ENCODE data around the gene TRPM2. TPM values are rescaled to one million over a fixed set of nuclear protein-coding genes. Genes with fewer than 3 reads are reported as not detected.

TRPM2 gene
- total and polyA plus RNA-seq, 2 of the 4 experiments (the other 2 are of a cell fraction), result not detected

Small RNAs within 50 kb of the gene (microRNA-seq; reads per million reads assigned to microRNA genes)
- gene RF00285 (ENCODE audit: insufficient read depth, insufficient read length), result not detected

Small RNAs within 50 kb of the gene (small RNA-seq; reads per million reads assigned to genes)
- gene RF00285, result 0 reads per million in 5 experiments

Other genes starting within 250 kb of the TRPM2 start
- 7.0 and 7.8 TPM in 2 replicates for gene PWP2, start 246.2 kb upstream of the TRPM2 start, total RNA-seq (2012; rRNA removed)
- gene PWP2, start 246.2 kb upstream of the TRPM2 start, polyA plus RNA-seq (2012; rRNA removed), result 2.3 and 2.4 TPM in 2 replicates
- 18.1 and 21.9 TPM in 2 replicates for gene GATD3, start 219.9 kb upstream of the TRPM2 start, total RNA-seq (2012; rRNA removed)
- 14.3 and 17.1 TPM in 2 replicates for gene GATD3, start 219.9 kb upstream of the TRPM2 start, polyA plus RNA-seq (2012; rRNA removed)
- under 0.01 TPM in 2 replicates for gene ICOSLG, start 112.7 kb upstream of the TRPM2 start, total RNA-seq (2012; rRNA removed)
- 0.09 and 0.17 TPM in 2 replicates for gene ICOSLG, start 112.7 kb upstream of the TRPM2 start, polyA plus RNA-seq (2012; rRNA removed)
- not detected in 2 replicates for gene DNMT3L, start 91.7 kb upstream of the TRPM2 start, total RNA-seq (2012; rRNA removed)
- not detected in 2 replicates for gene DNMT3L, start 91.7 kb upstream of the TRPM2 start, polyA plus RNA-seq (2012; rRNA removed)
- not detected in 2 replicates for gene AIRE, start 67.7 kb upstream of the TRPM2 start, total RNA-seq (2012; rRNA removed)
- 0.03 and 0.05 TPM in 2 replicates for gene AIRE, start 67.7 kb upstream of the TRPM2 start, polyA plus RNA-seq (2012; rRNA removed)
- 100 and 103 TPM in 2 replicates for gene PFKL, start 53.6 kb upstream of the TRPM2 start, total RNA-seq (2012; rRNA removed)
- gene PFKL, start 53.6 kb upstream of the TRPM2 start, polyA plus RNA-seq (2012; rRNA removed), result 126 and 131 TPM in 2 replicates
- 3.3 and 3.8 TPM in 2 replicates for gene CFAP410, start 14.2 kb upstream of the TRPM2 start, total RNA-seq (2012; rRNA removed)
- 10.3 and 12.4 TPM in 2 replicates for gene CFAP410, start 14.2 kb upstream of the TRPM2 start, polyA plus RNA-seq (2012; rRNA removed)
- under 0.01 TPM in 2 replicates for gene LRRC3, start 101.9 kb downstream of the TRPM2 start, total RNA-seq (2012; rRNA removed)
- 0.38 and 0.53 TPM in 2 replicates for gene LRRC3, start 101.9 kb downstream of the TRPM2 start, polyA plus RNA-seq (2012; rRNA removed)
- not detected in 2 replicates for gene KRTAP10-1, start 186.6 kb downstream of the TRPM2 start, total RNA-seq (2012; rRNA removed)
- not detected in 2 replicates for gene KRTAP10-1, start 186.6 kb downstream of the TRPM2 start, polyA plus RNA-seq (2012; rRNA removed)
- gene KRTAP10-2, start 197.9 kb downstream of the TRPM2 start, total RNA-seq (2012; rRNA removed), result not detected in 2 replicates
- gene KRTAP10-2, start 197.9 kb downstream of the TRPM2 start, polyA plus RNA-seq (2012; rRNA removed), result not detected in 2 replicates
- gene KRTAP10-3, start 205.2 kb downstream of the TRPM2 start, total RNA-seq (2012; rRNA removed), result not detected in 2 replicates
- not detected in 2 replicates for gene KRTAP10-3, start 205.2 kb downstream of the TRPM2 start, polyA plus RNA-seq (2012; rRNA removed)
- gene KRTAP10-4, start 220.1 kb downstream of the TRPM2 start, total RNA-seq (2012; rRNA removed), result not detected in 2 replicates
- not detected in 2 replicates for gene KRTAP10-4, start 220.1 kb downstream of the TRPM2 start, polyA plus RNA-seq (2012; rRNA removed)
- not detected in 2 replicates for gene KRTAP10-5, start 227.0 kb downstream of the TRPM2 start, total RNA-seq (2012; rRNA removed)
- not detected in 2 replicates for gene KRTAP10-5, start 227.0 kb downstream of the TRPM2 start, polyA plus RNA-seq (2012; rRNA removed)
- gene KRTAP10-6, start 238.9 kb downstream of the TRPM2 start, total RNA-seq (2012; rRNA removed), result not detected in 2 replicates
- not detected in 2 replicates for gene KRTAP10-6, start 238.9 kb downstream of the TRPM2 start, polyA plus RNA-seq (2012; rRNA removed)
- gene KRTAP10-7, start 247.0 kb downstream of the TRPM2 start, total RNA-seq (2012; rRNA removed), result not detected in 2 replicates
- gene KRTAP10-7, start 247.0 kb downstream of the TRPM2 start, polyA plus RNA-seq (2012; rRNA removed), result not detected in 2 replicates

Data from IMR-90 (cell line).